ENCODE measurements around the gene DCAF8. TPM values are rescaled to one million over a fixed set of nuclear protein-coding genes. Genes with fewer than 3 reads are reported as not detected.

The DCAF8 gene
- total and polyA plus RNA-seq, 2 donors (not counting 3 experiments of a cell fraction or from before 2014, with no cell fraction given), result 85.5 to 106 TPM

- dilution Hi-C loops (cut with MboI; ENCODE audit: extremely low pct_ligation_motif_present, low sequenced_read_pairs), result no loop called here
- POLR2A ChIA-PET, result no interaction called here
- no peak overlapping the region for H3K4me2 ChIP-seq (ENCODE audit: insufficient read depth, low read length)
- CTCF ChIA-PET, result interaction anchor here (0.7 to 6.0 kb wide), 12 partner anchors 12 to 135 kb away, joined by 3 to 511 read pairs (median 30); partner anchors contain the start of gene CASQ1
- intact Hi-C loops (cut with micrococcal nuclease), result no loop called here
- H3K36me3 ChIP-seq (ENCODE audit: control insufficient read depth in 2 of 2, extremely low read depth in 1 of 2, insufficient read depth in 2 of 2, low read length in 2 of 2), result peaks cover 33 to 53% of the 10 kb centered on the region in 2 experiments
- H3K9me1 ChIP-seq (replicated peaks; ENCODE audit: control insufficient read depth, extremely low read depth, insufficient read depth, low read length), result no peaks in the 10 kb centered on the region
- H3K79me2 ChIP-seq (ENCODE audit: control insufficient read depth, insufficient read depth, low read length), result no peaks in the 10 kb centered on the region
- no peaks in the 10 kb centered on the region for H3K9me3 ChIP-seq (replicated peaks; ENCODE audit: control insufficient read depth, insufficient read depth, low read length)
- H4K20me1 ChIP-seq (replicated peaks; ENCODE audit: control insufficient read depth, extremely low read depth, insufficient read depth, low read length), result no peaks in the 10 kb centered on the region
- TF ChIP-seq POLR2AphosphoS5 (IDR thresholded peaks at IDR 0.05; ENCODE audit: insufficient read depth, low read depth, low read length) (no peak), POLR2A (IDR thresholded peaks at IDR 0.05; ENCODE audit: low read depth, low read length) (no peak), CTCF (IDR thresholded peaks at IDR 0.05; ENCODE audit: extremely low read depth in 1 of 2, insufficient read depth in 1 of 2, low read depth in 1 of 2, low read length in 2 of 2) (no peak), MYC (IDR thresholded peaks at IDR 0.05; ENCODE audit: low read depth, low read length) (no peak), JUN (IDR thresholded peaks at IDR 0.05; ENCODE audit: borderline replicate concordance, insufficient read depth, insufficient read length, low read depth) (no peak)
- TF ChIP-seq, protein P1, sequence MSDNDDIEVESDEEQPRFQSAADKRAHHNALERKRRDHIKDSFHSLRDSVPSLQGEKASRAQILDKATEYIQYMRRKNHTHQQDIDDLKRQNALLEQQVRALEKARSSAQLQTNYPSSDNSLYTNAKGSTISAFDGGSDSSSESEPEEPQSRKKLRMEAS (IDR thresholded peaks at IDR 0.05; ENCODE audit: insufficient read depth, insufficient read length), result no peak
- BruUV-seq (replicated peaks), result no TSS peak
- no peak overlapping the region for H3K9ac ChIP-seq (replicated peaks; ENCODE audit: extremely low read depth, insufficient read depth, low read length)
- no peak overlapping the region for H3K4me3 ChIP-seq (replicated peaks in 1 of 3; ENCODE audit: insufficient read depth in 1 of 3, low read depth in 1 of 3, low read length in 3 of 3)
- no peak for FAIRE-seq
- no peak for DNase-seq (ENCODE audit: low read depth, low spot score)
- H3K27me3 ChIP-seq (ENCODE audit: control insufficient read depth in 2 of 2, insufficient read depth in 2 of 2, low read length in 2 of 2), result no peaks in the 10 kb centered on the region
- no peak overlapping the region for H3K27ac ChIP-seq (ENCODE audit: insufficient read depth, low read depth, low read length)
- peaks cover 10% of the 10 kb centered on the region for H3K4me1 ChIP-seq (ENCODE audit: control insufficient read depth, extremely low read depth, insufficient read depth, low read length)
- no peak overlapping the region for H2AFZ ChIP-seq (ENCODE audit: low read depth, low read length)
Observed at GRCh38 chr1:160221089-160221488, 41.3 kb downstream of the DCAF8 start.

Data from endothelial cell of umbilical vein (primary cell).